ENCODE results near the gene HDAC9.

- TF ChIP-seq CTCF (IDR thresholded peaks at IDR 0.05) (no peak), POLR2AphosphoS5 (IDR thresholded peaks at IDR 0.05) (no peak), POLR2A (IDR thresholded peaks at IDR 0.05) (no peak)
These were observed 85.4 kb downstream of the HDAC9 start for GRCh38 chr7:18580950-18581349.

All from prostate gland (tissue), 2 donors.